AG09319 (cell line): ENCODE data around the gene TFPI.

Source experiments
- DNase-seq: peaks from one replicate; pipeline ENCODE4 v3.0.0-alpha.2; 2010; ENCODE audit warnings: low read depth; ENCODE audit errors: extremely low read depth
- TF ChIP-seq, protein P1 (sequence below): IDR thresholded peaks from 2 replicates; pipeline ENCODE4 v1.5.1; 2011; ENCODE audit warnings: low read depth, mild to moderate bottlenecking, inconsistent platforms, low read length, moderate library complexity

The TFPI gene

DNA sequence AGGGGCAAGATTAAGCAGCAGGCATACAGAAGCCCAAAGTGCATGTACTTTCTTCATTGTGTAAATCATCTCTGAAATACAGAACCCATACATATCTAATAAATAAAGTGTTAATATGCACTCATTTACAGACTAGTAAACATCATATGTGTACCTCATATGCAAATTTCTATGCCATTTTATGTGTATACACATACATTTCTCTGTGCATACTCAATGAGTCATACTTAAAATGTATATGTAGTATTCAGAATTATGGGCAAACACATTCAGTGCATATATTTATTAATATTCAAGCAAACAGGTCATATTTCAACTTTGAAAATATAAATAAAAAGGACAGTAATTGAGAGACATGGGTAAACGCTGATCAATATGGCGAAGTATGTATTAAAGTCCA is 50.5 kb downstream of the TFPI start:
- TF ChIP-seq, protein P1, sequence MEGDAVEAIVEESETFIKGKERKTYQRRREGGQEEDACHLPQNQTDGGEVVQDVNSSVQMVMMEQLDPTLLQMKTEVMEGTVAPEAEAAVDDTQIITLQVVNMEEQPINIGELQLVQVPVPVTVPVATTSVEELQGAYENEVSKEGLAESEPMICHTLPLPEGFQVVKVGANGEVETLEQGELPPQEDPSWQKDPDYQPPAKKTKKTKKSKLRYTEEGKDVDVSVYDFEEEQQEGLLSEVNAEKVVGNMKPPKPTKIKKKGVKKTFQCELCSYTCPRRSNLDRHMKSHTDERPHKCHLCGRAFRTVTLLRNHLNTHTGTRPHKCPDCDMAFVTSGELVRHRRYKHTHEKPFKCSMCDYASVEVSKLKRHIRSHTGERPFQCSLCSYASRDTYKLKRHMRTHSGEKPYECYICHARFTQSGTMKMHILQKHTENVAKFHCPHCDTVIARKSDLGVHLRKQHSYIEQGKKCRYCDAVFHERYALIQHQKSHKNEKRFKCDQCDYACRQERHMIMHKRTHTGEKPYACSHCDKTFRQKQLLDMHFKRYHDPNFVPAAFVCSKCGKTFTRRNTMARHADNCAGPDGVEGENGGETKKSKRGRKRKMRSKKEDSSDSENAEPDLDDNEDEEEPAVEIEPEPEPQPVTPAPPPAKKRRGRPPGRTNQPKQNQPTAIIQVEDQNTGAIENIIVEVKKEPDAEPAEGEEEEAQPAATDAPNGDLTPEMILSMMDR = no peak
- no peak for DNase-seq

DNA sequence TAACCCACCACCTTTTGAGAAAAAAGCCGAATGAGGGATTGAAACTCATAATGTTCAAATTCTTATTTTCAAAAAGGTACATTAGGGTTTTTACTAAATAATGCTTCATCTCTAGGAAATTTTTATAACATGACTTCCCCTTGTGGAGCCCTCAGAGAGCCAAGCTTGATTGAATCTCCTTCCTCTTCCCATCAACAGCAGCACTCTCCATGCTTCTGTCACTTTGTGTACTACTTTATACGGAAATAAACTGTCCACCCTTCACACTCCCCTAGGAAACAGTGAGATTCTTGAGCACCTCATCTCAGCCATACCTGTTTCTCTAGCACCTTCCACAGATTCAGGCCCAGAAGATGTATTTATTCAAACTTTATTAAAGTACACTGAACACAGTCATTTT is 51.8 kb downstream of the TFPI start:
- DNase-seq = no peak
- TF ChIP-seq, protein P1 = no peak

DNA sequence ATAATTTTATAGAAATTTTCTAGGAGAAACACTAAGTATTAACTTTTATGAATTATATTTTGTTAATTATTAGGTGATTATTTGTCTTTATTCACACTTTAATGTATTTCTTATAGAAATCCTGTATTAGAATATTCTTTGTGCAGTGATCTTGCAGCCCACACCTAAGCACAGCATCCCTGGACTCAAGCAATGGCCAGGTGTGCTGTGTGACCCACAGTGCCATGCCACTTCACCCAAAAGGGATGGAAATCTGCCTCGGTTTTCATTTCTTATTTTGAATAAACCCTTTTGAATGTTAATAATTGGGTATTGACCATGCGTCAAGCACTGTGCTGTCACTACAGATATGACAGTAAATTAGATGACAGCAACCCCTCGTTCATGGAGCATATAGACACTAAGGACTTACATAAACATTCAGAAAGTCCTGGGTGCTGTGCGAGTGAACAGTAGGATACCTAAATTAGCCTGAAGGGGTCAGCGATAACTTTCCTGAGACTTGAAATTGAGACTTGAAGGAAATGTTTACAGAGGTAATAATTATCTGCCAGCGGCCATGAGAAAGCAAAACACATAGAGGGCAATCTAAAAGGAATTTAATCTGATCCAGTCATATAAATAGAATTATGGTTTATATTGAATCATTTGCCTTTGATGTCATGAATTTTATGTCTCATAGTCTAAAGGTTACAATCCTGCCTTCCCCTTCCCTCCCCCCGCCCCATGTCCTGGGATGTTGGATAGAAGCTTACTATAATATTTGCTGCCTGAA is 53.5 kb downstream of the TFPI start:
- peak; percentile 41 for DNase-seq

DNA sequence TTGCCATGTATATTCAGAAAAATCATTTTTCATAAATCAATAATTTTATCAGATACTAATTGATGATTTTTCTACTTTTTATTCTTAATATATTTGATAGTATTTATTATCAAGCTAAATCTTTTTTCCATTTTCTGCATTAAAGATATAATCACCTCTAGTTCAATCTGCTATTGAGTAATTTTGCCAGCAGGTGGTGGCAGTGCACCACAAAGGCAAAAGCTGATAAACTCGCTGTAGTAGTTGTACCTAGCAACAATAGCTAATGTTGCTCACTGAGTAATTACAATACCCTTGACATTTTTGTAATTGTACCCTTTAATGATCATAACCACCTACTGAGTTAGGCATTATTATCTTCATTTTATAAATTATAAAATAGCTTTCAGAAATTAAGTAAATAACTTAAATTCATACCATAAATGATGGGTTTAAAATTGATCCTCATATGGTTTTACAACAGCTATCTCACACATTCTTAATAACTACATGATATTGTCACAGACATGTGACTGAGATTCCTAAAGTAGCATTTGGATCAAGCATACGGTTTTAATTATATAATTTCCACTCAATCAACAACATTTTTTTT is 54.2 kb downstream of the TFPI start:
- peak; percentile 24 for DNase-seq

More for the DNA sequence above, 53.5 kb downstream of the TFPI start:
- TF ChIP-seq, protein P1 = peak; percentile 23

DNA sequence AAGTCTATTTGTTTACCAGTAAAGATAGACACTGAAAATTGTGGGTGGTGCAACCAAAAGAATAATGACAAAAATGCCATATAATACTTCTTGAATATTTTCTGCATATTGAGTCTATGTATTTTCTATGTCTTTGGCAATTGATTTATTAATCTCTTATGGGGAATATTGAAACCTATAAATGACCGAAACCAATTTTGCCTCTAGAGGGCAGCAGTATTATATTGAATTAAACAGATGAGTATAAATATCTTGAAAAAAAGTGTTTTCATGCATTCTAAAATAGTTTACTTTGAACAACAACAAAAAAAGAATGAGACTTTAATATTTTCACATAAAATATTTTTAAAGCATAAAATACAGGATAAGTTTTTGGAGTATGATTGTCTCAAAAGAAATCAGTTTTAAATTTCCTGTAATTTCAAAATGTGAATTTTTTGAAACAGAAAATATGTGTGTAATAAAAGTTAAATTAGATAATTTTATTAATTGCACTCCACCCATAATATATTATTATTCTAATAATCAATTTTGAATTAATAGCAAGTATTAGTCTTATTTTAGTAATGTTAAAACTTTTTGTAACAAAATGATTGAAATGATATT is 56.3 kb downstream of the TFPI start:
- TF ChIP-seq, protein P1 = peak; percentile 58
- no peak for DNase-seq

More for the DNA sequence above, 54.2 kb downstream of the TFPI start:
- TF ChIP-seq, protein P1 = peak; percentile 70

DNA sequence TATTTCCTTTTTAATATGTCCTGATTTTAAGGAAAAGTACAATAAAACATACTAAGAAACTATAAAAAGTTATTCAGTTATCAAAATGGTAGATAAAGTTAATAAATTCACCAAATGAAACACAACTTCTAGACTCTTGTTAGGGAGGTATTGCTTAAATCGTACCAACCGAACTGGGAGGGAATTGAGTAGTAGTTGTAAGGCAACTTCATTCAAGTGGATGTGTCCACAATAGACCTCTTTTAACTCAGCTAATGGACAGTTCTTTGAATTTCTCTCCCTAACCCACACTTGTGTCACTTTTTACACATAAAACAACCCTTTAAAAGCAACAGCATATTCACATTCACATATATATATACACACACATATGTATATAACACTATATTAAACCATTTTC is 57.1 kb downstream of the TFPI start:
- TF ChIP-seq, protein P1 = no peak
- DNase-seq = no peak

DNA sequence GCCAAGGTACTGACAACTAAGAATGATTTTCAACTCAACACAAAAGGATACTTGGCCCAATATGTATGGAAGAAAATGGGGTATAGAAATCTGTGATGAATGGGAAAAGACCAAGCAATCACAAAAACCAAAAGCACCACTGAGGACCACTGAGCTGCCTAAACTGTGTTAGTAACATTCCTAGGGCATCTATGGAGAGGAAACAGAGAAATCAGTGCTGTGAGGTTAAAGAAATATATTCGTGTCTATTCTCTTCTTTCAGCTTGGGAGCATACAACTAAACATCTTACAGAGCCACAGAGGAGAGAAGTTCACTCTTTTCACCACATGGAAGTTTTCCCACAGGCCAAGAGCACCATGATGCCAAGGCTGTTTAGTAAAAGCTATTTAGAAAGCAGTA is 58.9 kb downstream of the TFPI start:
- TF ChIP-seq, protein P1 = no peak
- no peak for DNase-seq
